A673 (cell line): Measurements from ENCODE around the gene LINGO1. TPM values are rescaled to one million over a fixed set of nuclear protein-coding genes. Genes with fewer than 3 reads are reported as not detected.

Experiments
- BruUV-seq: library from RNA; stranded (reverse); fragments of 400-500 nt; replicated peaks from 2 replicates; lab custom pipeline; 2021; lab: Mats Ljungman, UMichigan
- CTCF ChIA-PET: fragments of 300-600 bp; sonication (Branson Sonifier 250); formaldehyde crosslinking; loops from one replicate; lab custom pipeline; 2022; ENCODE audit warnings: antibody characterized with exemption; lab: Charles Lee
- POLR2A ChIA-PET: fragments of 300-600 bp; sonication (Branson Sonifier 250); formaldehyde crosslinking; loops from one replicate; lab custom pipeline; 2022; ENCODE audit warnings: antibody characterized with exemption; ENCODE audit not compliant: low non-redundant PET; lab: Charles Lee
- DNase-seq: peaks from one replicate; pipeline ENCODE4 v3.0.0-alpha.2; 2015; ENCODE audit warnings: low spot score
- H3K27ac ChIP-seq: fragments of 200-600 bp; sonication (generic); 2 replicates; pipeline ENCODE4 v1.5.1; 2016; ENCODE audit warnings: mixed run types, low read depth, mild to moderate bottlenecking, mixed read lengths, antibody characterized with exemption, low read length; ENCODE audit not compliant: poor library complexity, severe bottlenecking
- H3K27me3 ChIP-seq: fragments of 200-600 bp; sonication (generic); replicated peaks from 2 replicates; pipeline ENCODE4 v1.6.1; 2017; ENCODE audit warnings: mixed run types, low read depth, mild to moderate bottlenecking, mixed read lengths, antibody characterized with exemption, low read length; ENCODE audit not compliant: insufficient read depth, poor library complexity
- H3K36me3 ChIP-seq: fragments of 200-600 bp; sonication (generic); 2 replicates; pipeline ENCODE4 v1.6.1; 2016; ENCODE audit warnings: mixed run types, mild to moderate bottlenecking, mixed read lengths, antibody characterized with exemption, low read length; ENCODE audit not compliant: insufficient read depth, poor library complexity, severe bottlenecking
- H3K4me1 ChIP-seq: fragments of 200-600 bp; sonication (generic); 2 replicates; pipeline ENCODE4 v1.6.1; 2017; ENCODE audit warnings: mixed run types, mild to moderate bottlenecking, mixed read lengths, antibody characterized with exemption, low read length; ENCODE audit not compliant: insufficient read depth, poor library complexity, severe bottlenecking
- H3K4me3 ChIP-seq: fragments of 200-600 bp; sonication (generic); 2 replicates; pipeline ENCODE4 v1.5.1; 2016; ENCODE audit warnings: low read depth, mixed run types, mild to moderate bottlenecking, mixed read lengths, low read length; ENCODE audit not compliant: poor library complexity, severe bottlenecking
- H3K9me3 ChIP-seq: fragments of 200-600 bp; sonication (generic); 2 replicates; pipeline ENCODE4 v1.6.1; 2016; ENCODE audit warnings: mixed run types, low read depth, mild to moderate bottlenecking, mixed read lengths, antibody characterized with exemption, low read length; ENCODE audit not compliant: poor library complexity, severe bottlenecking
- CTCF ChIP-seq: fragments of 300-800, 200-600 bp; sonication (generic); conservative IDR thresholded peaks from 2 replicates; pipeline ENCODE4 v1.5.1; 2017; ENCODE audit warnings: low read depth, mild to moderate bottlenecking, antibody characterized with exemption, low read length, moderate library complexity, mixed read lengths
- EZH2 ChIP-seq: fragments of 200-600 bp; sonication (generic); IDR thresholded peaks from 2 replicates; pipeline ENCODE4 v1.6.1; 2017; ENCODE audit warnings: borderline replicate concordance, low read depth, mild to moderate bottlenecking, mixed read lengths, antibody characterized with exemption, low read length; ENCODE audit not compliant: poor library complexity, severe bottlenecking
- intact Hi-C: fragments of 100-400 bp; cut with micrococcal nuclease; formaldehyde crosslinking; loops from one replicate; pipeline ENCODE4 v1.10.0; 2022; ENCODE audit not compliant: unreplicated experiment
- total RNA-seq: library from RNA; stranded (reverse); gene quantifications from 2 replicates; pipeline ENCODE4 v1.2.3, GENCODE V29; 2021

LINGO1 gene
- total RNA-seq, 1 experiment from 2014 or later: 93.7 TPM

GRCh38 chr15:77649017-77649416 lies 16.3 kb upstream of the LINGO1 start:
- no peaks in the 10 kb centered on the region for H3K27me3 ChIP-seq
- DNase-seq: no peak
- no peaks in the 10 kb centered on the region for H3K4me1 ChIP-seq
- no peak overlapping the region for H3K27ac ChIP-seq
- TF ChIP-seq CTCF (no peak), EZH2 (no peak)
- no peak overlapping the region for H3K4me3 ChIP-seq
- CTCF ChIA-PET: no interaction called here
- no peaks in the 10 kb centered on the region for H3K9me3 ChIP-seq
- H3K36me3 ChIP-seq: no peaks in the 10 kb centered on the region
- intact Hi-C loops: no loop called here
- no TSS peak for BruUV-seq
- POLR2A ChIA-PET: no interaction called here

DNA sequence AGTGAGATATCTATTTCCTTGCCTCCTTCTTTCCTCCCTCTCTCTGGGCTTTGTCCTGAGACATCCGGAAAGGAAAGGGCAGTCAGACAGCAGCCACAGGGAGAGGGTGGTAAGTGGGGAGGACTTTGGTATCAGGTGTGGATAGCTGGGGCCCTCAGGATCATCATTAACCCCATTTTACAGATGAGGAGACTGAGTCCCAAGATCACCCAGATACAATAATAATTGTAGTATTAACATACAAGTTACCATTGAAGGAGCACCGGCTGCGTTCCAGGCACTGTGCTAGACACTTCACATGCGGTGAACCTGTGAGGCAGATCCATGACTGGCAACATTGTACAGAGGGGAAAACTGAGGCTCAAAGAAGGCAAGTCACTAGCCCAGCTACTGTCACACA lies 15.2 kb upstream of the LINGO1 start:
- intact Hi-C loops: no loop called here
- no peaks in the 10 kb centered on the region for H3K4me1 ChIP-seq
- DNase-seq: no peak
- POLR2A ChIA-PET: no interaction called here
- no peak overlapping the region for H3K4me3 ChIP-seq
- H3K36me3 ChIP-seq: no peaks in the 10 kb centered on the region
- TF ChIP-seq EZH2: no peak
- H3K9me3 ChIP-seq: no peaks in the 10 kb centered on the region
- CTCF ChIA-PET: no interaction called here
- no peak overlapping the region for H3K27ac ChIP-seq
- H3K27me3 ChIP-seq: no peaks in the 10 kb centered on the region
- BruUV-seq: no TSS peak

DNA sequence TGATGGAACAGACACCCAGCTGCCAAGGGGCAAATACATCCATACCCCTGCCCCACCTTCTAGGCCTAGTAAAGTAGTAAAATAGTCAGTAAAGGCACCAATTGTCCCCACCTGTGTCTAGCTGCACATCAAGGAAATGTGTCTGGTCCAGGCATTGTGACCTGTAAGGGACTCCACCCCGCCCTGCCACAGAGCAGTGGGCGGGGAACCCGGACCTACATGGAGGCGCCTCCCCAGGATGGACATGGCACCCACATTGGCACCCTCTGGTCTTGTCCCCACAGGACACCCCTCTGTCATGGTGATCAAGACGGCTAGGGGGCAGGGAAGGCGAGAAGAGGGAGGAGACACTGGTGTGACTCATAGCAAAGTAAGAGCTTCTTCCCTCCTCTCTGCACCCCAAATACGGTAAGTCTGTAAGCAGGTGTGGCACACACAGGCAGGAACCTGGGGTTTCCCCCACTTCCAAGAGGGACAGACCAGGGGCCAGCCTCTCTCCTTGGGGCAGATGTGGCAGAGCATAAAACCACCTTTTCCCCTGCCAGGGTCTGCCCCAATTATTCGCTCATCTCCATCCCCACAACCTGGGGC lies 13.5 kb upstream of the LINGO1 start:
- Histone ChIP-seq H3K4me3 (no peak overlapping the region), H3K27ac (no peak overlapping the region), H3K4me1 (no peaks in the 10 kb centered on the region), H3K27me3 (no peaks in the 10 kb centered on the region), H3K9me3 (no peaks in the 10 kb centered on the region), H3K36me3 (no peaks in the 10 kb centered on the region)
- ChIA-PET POLR2A (no interaction called here), CTCF (no interaction called here)
- TF ChIP-seq EZH2: no peak
- no peak for TF ChIP-seq CTCF
- intact Hi-C loops: no loop called here
- BruUV-seq: no TSS peak
- DNase-seq: no peak

- Histone ChIP-seq H3K4me1 (no peaks in the 10 kb centered on the region), H3K36me3 (no peaks in the 10 kb centered on the region), H3K27ac (no peak overlapping the region), H3K4me3 (no peak overlapping the region), H3K9me3 (no peaks in the 10 kb centered on the region), H3K27me3 (no peaks in the 10 kb centered on the region)
- intact Hi-C loops: no loop called here
- no peak for DNase-seq
- CTCF ChIA-PET: no interaction called here
- BruUV-seq: no TSS peak
- POLR2A ChIA-PET: no interaction called here
- TF ChIP-seq EZH2: no peak
Measured at GRCh38 chr15:77645602-77646001, 12.9 kb upstream of the LINGO1 start.
